Femur (tissue), 1 donor: ENCODE data around the gene SYT8.
"Not testable (repeated sequence)": the region's sequence is repeated elsewhere in the genome, so short reads cannot be mapped to it uniquely, and the experiment has no call there.

Experiments
- DNase-seq: peaks from one replicate; pipeline ENCODE4 v3.0.0-alpha.2; 2017

SYT8 gene

GRCh38 chr11:1875851-1876301, 41.1 kb downstream of the SYT8 start:
- peak; percentile 55 for DNase-seq

GRCh38 chr11:1876361-1877063, 41.7 kb downstream of the SYT8 start:
- peak; percentile 92 for DNase-seq

GRCh38 chr11:1877211-1878136, 42.7 kb downstream of the SYT8 start:
- peak; percentile 87 for DNase-seq

GRCh38 chr11:1878137-1879031, 43.6 kb downstream of the SYT8 start:
- peak; percentile 89 for DNase-seq

GRCh38 chr11:1879342-1879940, 44.7 kb downstream of the SYT8 start:
- peak; percentile 20 for DNase-seq

GRCh38 chr11:1879941-1880720, 45.3 kb downstream of the SYT8 start:
- DNase-seq, result peak; percentile 93

GRCh38 chr11:1880746-1881441, 46.1 kb downstream of the SYT8 start:
- peak; percentile 42 for DNase-seq

- peak; percentile 93 for DNase-seq
These were observed 46.9 kb downstream of the SYT8 start for GRCh38 chr11:1881442-1882264.

GRCh38 chr11:1882265-1883238, 47.8 kb downstream of the SYT8 start:
- peak; percentile 95 for DNase-seq

- DNase-seq, result peak; percentile 12
These were observed 48.8 kb downstream of the SYT8 start for GRCh38 chr11:1883346-1884302.

GRCh38 chr11:1884303-1884700, 49.5 kb downstream of the SYT8 start:
- DNase-seq, result peak; percentile 10

- DNase-seq, result not testable (repeated sequence)
These were observed 51.8 kb downstream of the SYT8 start for GRCh38 chr11:1886551-1886950.
